HG03432 (cell line): ENCODE data around the gene PI4KB.
"Not testable (repeated sequence)": the region's sequence is repeated elsewhere in the genome, so short reads cannot be mapped to it uniquely, and the experiment has no call there.

Experiments
- ATAC-seq: cut with Tn5 transposase; IDR thresholded peaks from one replicate; pipeline ENCODE4 v1.9.1; 2021; ENCODE audit warnings: mild to moderate bottlenecking, moderate library complexity; ENCODE audit not compliant: unreplicated experiment

Gene PI4KB

DNA sequence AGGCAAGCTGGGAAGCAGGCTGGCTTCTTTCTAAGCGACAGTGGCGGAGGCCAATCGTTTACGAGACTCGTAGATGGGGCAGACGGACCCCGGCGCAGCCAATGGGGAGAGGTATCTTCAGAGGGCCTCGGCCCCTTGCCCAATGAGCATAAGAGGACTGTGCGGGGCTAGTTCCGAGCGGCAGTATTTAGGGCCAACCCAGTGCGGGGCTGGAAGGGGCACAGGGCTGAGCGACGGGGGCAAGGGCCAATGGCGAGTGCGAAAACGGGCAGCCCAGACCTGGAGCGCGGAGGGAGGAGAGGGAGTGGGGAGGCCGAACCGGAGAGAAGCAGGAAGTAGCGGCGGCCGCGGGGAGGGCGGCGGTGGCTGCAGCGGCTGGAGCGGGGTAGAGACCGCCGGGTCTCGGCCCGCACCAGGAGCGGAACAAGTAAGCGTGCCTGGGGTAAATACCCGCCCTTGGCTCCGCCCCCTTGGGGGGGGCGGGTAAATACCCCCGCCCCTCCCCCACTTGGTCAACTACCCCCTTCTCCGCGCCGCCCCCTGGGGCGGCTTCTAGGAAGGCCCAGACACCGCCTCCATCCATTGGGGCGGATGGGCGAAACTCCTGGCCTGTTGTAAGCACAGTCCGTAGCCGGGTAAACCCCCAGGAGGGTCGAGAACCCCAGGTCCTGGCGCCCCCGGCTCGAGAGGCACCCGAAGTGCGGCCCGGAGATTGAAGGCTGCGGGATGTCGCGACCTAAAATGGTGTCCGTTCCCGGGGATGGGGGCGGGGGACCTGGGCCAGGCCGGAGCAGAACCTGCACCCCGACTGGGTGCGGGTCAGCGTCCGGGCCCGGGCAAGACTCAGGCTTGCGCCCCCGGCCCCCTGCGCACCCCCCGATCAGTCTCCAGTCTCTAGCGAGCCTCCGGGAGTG is 45.0 kb downstream of the PI4KB start, which contains the start of gene ZNF687:
Gene ZNF687 (plus strand): TSS at position 331 of the 914 bp plus-strand sequence. CDS start 3,993 bp downstream, outside the sequence.
- peak; percentile 87 for ATAC-seq

- peak; percentile 39 for ATAC-seq
Measured at GRCh38 chr1:151281225-151281968, 45.8 kb downstream of the PI4KB start.

DNA sequence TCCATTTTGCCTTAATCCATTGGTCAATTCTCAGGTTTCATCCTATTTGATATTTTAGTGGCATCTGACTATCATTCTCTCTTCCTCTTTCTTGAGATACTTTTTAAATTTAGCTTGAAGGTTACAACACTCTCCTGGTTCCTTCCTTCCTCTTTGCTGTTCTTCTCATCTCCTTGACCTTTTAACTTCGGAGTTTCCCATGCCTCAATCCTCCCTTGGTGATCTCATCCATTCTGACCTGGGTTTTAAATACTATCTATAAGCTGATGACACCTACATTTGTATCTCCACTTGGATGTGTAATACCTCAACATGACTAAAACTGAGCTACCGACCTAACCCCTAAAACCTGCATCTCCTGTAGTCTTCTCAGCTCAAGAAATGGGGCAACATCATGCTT is 50.0 kb downstream of the PI4KB start:
- ATAC-seq = no peak

- ATAC-seq = not testable (repeated sequence)
Measured at GRCh38 chr1:151275341-151275740, 51.9 kb downstream of the PI4KB start.

- no peak for ATAC-seq
Measured at GRCh38 chr1:151273924-151274466, 53.2 kb downstream of the PI4KB start.

DNA sequence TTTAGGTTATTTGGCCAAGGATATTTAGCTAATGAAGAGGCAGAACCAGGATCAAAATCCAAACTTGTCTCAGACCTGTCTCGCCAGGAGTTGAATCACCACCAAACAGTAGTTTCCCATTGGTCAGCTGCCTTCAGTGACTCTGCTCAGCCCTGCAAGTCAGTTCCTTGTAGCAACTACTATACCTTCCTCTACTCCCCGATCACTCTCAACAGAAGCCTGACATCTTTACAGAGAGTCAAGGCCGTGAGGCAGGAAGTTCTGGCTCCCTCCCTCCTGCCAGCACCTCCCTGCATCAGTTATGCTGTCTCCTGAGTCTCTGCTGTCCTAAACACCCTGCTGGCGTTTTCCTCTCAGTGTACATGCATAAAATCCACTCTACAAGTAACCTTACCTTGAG is 59.5 kb downstream of the PI4KB start:
- no peak for ATAC-seq

DNA sequence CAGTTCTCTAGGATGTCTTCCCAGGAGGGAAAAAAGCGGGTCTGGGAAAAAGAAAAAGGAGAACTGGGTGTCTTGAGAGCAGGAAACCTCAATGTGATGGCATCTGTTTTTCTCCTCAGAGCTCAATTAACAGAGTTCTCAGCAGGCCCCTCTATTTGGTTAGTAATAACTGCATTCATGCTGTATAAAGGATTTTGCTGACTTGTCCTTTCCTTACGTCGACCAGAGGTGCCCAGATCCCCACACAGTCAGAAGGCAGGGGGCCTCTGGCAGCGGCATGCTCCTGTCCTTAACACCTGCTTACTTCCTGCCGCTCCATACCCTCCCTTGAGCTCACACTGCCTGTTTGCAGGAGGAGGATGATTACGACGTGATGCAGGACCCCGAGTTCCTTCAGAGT is 60.4 kb downstream of the PI4KB start:
- no peak for ATAC-seq

DNA sequence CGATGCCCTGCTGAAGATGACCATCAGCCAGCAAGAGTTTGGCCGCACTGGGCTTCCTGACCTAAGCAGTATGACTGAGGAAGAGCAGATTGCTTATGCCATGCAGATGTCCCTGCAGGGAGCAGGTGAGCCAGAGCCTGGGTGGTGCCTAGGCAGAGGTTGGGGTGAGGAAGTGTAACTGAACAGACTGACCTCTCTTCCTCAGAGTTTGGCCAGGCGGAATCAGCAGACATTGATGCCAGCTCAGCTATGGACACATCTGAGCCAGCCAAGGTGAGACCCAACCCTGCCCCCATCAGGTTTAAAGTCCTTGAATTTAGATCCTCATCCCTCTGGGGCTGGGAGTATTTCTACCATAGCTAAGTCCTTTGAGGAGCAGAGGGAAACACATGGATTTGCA is 60.9 kb downstream of the PI4KB start:
- ATAC-seq = no peak

GRCh38 chr1:151265446-151266236 is 61.6 kb downstream of the PI4KB start:
- no peak for ATAC-seq

GRCh38 chr1:151259351-151259750 is 67.9 kb downstream of the PI4KB start:
- ATAC-seq = no peak

DNA sequence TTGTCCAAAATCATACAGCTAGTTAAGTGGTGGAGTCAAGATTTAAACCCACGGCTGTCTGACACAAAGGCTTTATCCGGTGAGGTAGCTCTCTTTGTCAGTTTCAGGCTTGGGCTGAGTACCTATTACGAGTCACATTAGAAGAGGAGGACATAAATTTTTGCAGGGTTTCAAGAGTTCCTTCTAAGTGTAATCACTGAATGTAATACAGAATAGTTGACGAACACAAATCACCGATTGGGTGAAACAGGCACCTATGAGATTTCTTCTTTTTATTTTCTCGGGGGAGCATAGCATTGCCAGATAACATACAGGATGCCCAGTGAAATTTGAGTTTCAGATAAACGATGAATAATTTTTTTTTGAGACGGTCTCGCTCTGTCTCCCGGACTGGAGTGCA is 71.8 kb downstream of the PI4KB start:
- no peak for ATAC-seq

DNA sequence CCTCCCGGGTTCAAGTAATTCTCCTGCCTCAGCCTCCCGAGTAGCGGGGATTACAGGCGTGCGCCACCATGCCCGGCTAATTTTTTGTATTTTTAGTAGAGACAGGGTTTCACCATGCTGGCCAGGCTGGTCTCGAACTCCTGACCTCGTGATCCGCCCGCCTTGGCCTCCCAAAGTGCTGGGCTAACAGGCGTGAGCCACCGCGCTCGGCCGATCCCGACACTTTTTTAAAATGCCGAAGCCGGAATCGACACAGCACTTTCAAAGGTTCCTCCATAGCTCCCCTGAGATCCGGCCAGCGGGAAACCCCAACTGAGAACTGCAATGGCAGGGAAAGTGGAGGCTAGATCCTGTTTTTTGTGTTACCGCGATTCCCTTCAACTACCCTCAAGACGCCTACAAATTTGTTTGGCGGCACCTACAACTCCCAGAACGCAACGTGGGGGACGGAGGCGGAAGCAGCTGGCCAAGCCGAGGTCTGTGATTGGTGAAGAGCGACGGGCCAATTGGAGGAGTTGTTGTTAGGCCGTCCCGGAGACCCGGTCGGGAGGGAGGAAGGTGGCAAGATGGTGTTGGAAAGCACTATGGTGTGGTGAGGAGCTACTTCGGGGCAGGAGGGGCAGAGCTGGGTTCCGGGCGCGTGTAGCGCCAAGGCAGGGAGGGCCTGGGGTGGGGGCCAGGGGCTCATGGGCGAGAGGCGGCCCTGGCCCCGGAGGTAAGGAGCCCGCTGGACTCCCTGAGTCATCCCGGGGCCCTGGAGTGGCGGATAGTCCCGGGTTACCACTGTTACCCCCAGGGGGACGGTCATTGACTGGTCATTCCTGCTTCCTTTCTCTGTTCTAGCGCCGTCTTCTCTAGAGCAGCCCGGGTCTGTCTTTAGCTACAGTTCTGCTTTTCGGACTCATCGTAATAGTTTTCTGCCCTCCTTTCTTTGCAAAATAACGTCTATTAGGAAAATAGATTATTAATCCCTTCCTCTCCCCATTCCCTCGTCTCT is 72.7 kb downstream of the PI4KB start, which contains the start of gene PSMD4:
Gene PSMD4 (plus strand): TSS at position 518 of the 997 bp plus-strand sequence. CDS start 49 bp downstream, at position 567.
- peak; percentile 94 for ATAC-seq

GRCh38 chr1:151251656-151252470 is 75.4 kb downstream of the PI4KB start:
- ATAC-seq = no peak

DNA sequence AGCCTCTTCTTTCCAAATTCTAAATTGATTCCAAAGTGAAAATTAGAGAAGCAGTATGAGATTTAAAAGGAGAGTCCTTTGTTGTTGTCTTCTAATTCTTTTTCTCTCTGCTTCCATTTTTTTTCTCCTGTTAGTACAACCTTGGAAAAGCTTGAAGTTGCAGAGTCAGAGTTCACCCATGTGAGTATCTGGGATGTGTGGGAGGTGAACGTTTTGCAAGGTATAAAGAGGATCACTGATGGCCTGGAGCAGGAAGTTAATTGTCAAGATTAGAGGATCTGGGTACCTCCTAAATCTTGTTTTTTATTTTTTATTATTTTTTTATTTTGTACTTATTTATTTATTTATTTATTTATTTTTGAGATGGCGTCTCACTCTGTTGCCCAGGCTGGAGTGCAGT is 80.4 kb downstream of the PI4KB start:
- ATAC-seq = no peak

DNA sequence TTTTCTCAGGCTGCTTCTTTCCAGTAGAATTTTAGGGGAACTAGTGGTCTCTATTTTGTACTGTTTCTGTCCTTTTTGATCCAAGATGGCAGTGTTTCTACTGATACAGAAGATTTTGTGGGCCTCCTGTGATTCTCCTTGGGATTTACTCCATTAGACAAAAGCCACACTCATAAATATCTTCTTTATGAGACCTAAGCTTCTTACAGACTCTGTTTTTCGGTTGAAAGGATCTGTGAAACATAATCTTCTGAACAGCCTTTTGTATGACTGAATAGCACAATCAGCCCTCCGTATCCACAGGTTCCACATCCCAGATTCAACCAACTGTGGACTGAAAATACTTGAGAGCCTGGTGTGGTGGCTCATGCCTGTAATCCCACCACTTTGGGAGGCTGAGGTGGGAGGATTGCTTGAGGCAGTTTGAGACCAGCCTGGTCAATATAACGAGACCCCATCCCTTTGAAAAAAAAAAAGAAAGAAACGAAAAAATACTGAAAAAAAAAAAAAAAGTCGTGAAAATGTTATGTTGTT is 83.5 kb downstream of the PI4KB start:
- ATAC-seq = no peak

GRCh38 chr1:151242442-151242841 is 84.8 kb downstream of the PI4KB start:
- ATAC-seq = no peak
